ENCODE measurements around the gene C2orf68. TPM values are rescaled to one million over a fixed set of nuclear protein-coding genes. Genes with fewer than 3 reads are reported as not detected.

C2orf68 gene
- total and polyA plus RNA-seq, 2 of the 13 experiments (the other 11 are each of a cell fraction or from before 2014, with no cell fraction given): 47.1 to 77.4 TPM

GRCh38 chr2:85561280-85562212 lies 50.3 kb downstream of the C2orf68 start, which contains the start of gene GGCX (continued):
- TF ChIP-seq EZH2 (conservative IDR thresholded peaks at IDR 0.05; ENCODE audit: low read depth, low read length): no peak
- TF ChIP-seq REXO4 (CRISPR knock-in tag; IDR thresholded peaks at IDR 0.05; ENCODE audit: borderline replicate concordance): no peak
- no peak; the same call in 1 of the 2 replicates for TF ChIP-seq HMG20A (CRISPR knock-in tag; IDR thresholded peaks at IDR 0.05; ENCODE audit: borderline replicate concordance)
- TF ChIP-seq FOSL2 (CRISPR knock-in tag; IDR thresholded peaks at IDR 0.05): peak; percentile 54; the same call in 1 of the 2 replicates
- TF ChIP-seq RXRA (CRISPR knock-in tag; IDR thresholded peaks at IDR 0.05): peak; percentile 71; the same call in 1 of the 2 replicates
- TF ChIP-seq SIN3B (IDR thresholded peaks at IDR 0.05; ENCODE audit: low read length): peak; percentile 77; the same call in 1 of the 2 replicates
- peak; percentile 96; the same call in 1 of the 2 replicates for TF ChIP-seq KAT7 (CRISPR knock-in tag; IDR thresholded peaks at IDR 0.05; ENCODE audit: borderline replicate concordance)
- no peak for TF ChIP-seq ZC3H4 (CRISPR knock-in tag; IDR thresholded peaks at IDR 0.05; ENCODE audit: borderline replicate concordance)
- TF ChIP-seq ZNF33A (CRISPR knock-in tag; IDR thresholded peaks at IDR 0.05; ENCODE audit: borderline replicate concordance): peak; percentile 83; the same call in 1 of the 2 replicates
- peak; percentile 75 to 93 for TF ChIP-seq HMGXB4 (CRISPR knock-in tag; IDR thresholded peaks at IDR 0.05; ENCODE audit: borderline replicate concordance in 1 of 2, low read depth in 1 of 2)
- TF ChIP-seq THAP11 (CRISPR knock-in tag; IDR thresholded peaks at IDR 0.05): peak; percentile 96
- peak; percentile 66; the same call in 1 of the 2 replicates for TF ChIP-seq ZIK1 (CRISPR knock-in tag; IDR thresholded peaks at IDR 0.05; ENCODE audit: borderline replicate concordance, low read depth)
- TF ChIP-seq NCOA1 (CRISPR knock-in tag; IDR thresholded peaks at IDR 0.05): peak; percentile 93
- TF ChIP-seq ESRRA (CRISPR knock-in tag; IDR thresholded peaks at IDR 0.05; ENCODE audit: low read depth): peak; percentile 70
- TF ChIP-seq PLRG1 (conservative IDR thresholded peaks at IDR 0.05): no peak
- TF ChIP-seq MIER2 (CRISPR knock-in tag; IDR thresholded peaks at IDR 0.05): peak; percentile 66
- TF ChIP-seq THAP8 (CRISPR knock-in tag; IDR thresholded peaks at IDR 0.05; ENCODE audit: borderline replicate concordance): no peak
- TF ChIP-seq HNF1A (IDR thresholded peaks at IDR 0.05; ENCODE audit: low read depth): peak; percentile 40; the same call in 1 of the 2 replicates
- TF ChIP-seq HNF1A (CRISPR knock-in tag; IDR thresholded peaks at IDR 0.05; ENCODE audit: borderline replicate concordance): peak; percentile 82; the same call in 1 of the 2 replicates
- TF ChIP-seq ZNF644 (CRISPR knock-in tag; IDR thresholded peaks at IDR 0.05; ENCODE audit: low read depth): no peak
- no peak for TF ChIP-seq NR2F1 (CRISPR knock-in tag; IDR thresholded peaks at IDR 0.05)
